WERI-Rb-1 (cell line): ENCODE data around the gene FOXO6.
A peak's percentile ranks its signal among the peaks of the same experiment; 100 is the strongest.

Experiments
- DNase-seq: peaks from one replicate; pipeline ENCODE4 v3.0.0-alpha.2; 2020
- H3K27ac ChIP-seq: fragments of 250-450 bp; sonication (Bioruptor Pico); 2 replicates; pipeline ENCODE4 v1.5.1; 2020; ENCODE audit warnings: mild to moderate bottlenecking, moderate library complexity
- H3K27me3 ChIP-seq: fragments of 250-450 bp; sonication (Bioruptor Pico); 2 replicates; pipeline ENCODE4 v1.5.1; 2021; ENCODE audit warnings: mild to moderate bottlenecking, low read depth, moderate library complexity; ENCODE audit not compliant: insufficient read depth, severe bottlenecking
- H3K36me3 ChIP-seq: fragments of 250-450 bp; sonication (Bioruptor Pico); 2 replicates; pipeline ENCODE4 v1.5.1; 2020; ENCODE audit warnings: mild to moderate bottlenecking, moderate library complexity
- H3K4me3 ChIP-seq: 2 replicates; pipeline ENCODE4 v1.5.1; 2011; ENCODE audit warnings: low read depth, mild to moderate bottlenecking, control low read depth, low read length
- H3K9me3 ChIP-seq: fragments of 250-450 bp; sonication (Bioruptor Pico); 2 replicates; pipeline ENCODE4 v1.5.1; 2021; ENCODE audit warnings: mild to moderate bottlenecking, moderate library complexity; ENCODE audit not compliant: severe bottlenecking
- CTCF ChIP-seq: IDR thresholded peaks from 2 replicates; pipeline ENCODE4 v1.5.1; 2011; ENCODE audit warnings: low read depth, mild to moderate bottlenecking, control low read depth, inconsistent platforms, low read length

The FOXO6 gene

GRCh38 chr1:41384579-41384978 lies 23.3 kb downstream of the FOXO6 start:
- H3K27ac ChIP-seq = no peak overlapping the region
- no peaks in the 10 kb centered on the region for H3K27me3 ChIP-seq
- H3K9me3 ChIP-seq = no peaks in the 10 kb centered on the region
- H3K4me3 ChIP-seq = no peak overlapping the region
- H3K36me3 ChIP-seq = peaks cover 24% of the 10 kb centered on the region
- DNase-seq = no peak
- no peak for TF ChIP-seq CTCF

GRCh38 chr1:41385398-41386195 lies 24.4 kb downstream of the FOXO6 start:
- Histone ChIP-seq H3K27ac (0 out of 2 replicates have a peak overlapping the region, but pooled peaks have one; percentile 11), H3K36me3 (peaks cover 21% of the 10 kb centered on the region), H3K27me3 (no peaks in the 10 kb centered on the region), H3K9me3 (no peaks in the 10 kb centered on the region), H3K4me3 (no peak overlapping the region)
- TF ChIP-seq CTCF = no peak
- DNase-seq = no peak

GRCh38 chr1:41386196-41386663 lies 25.0 kb downstream of the FOXO6 start:
- H3K27me3 ChIP-seq = no peaks in the 10 kb centered on the region
- peak overlapping the region; percentile 28; the same call in 1 of the 2 replicates for H3K27ac ChIP-seq
- DNase-seq = no peak
- TF ChIP-seq CTCF = no peak
- no peaks in the 10 kb centered on the region for H3K9me3 ChIP-seq
- H3K4me3 ChIP-seq = no peak overlapping the region
- H3K36me3 ChIP-seq = peaks cover 21% of the 10 kb centered on the region

GRCh38 chr1:41387667-41388091 lies 26.4 kb downstream of the FOXO6 start:
- no peak overlapping the region for H3K4me3 ChIP-seq
- no peaks in the 10 kb centered on the region for H3K9me3 ChIP-seq
- H3K27ac ChIP-seq = peak overlapping the region; percentile 18; the same call in 1 of the 2 replicates
- TF ChIP-seq CTCF = no peak
- H3K36me3 ChIP-seq = peaks cover 15% of the 10 kb centered on the region
- peak; percentile 86 for DNase-seq
- no peaks in the 10 kb centered on the region for H3K27me3 ChIP-seq

- no peak for TF ChIP-seq CTCF
- H3K27ac ChIP-seq = no peak overlapping the region
- no peak overlapping the region for H3K4me3 ChIP-seq
- peaks cover 10% of the 10 kb centered on the region for H3K36me3 ChIP-seq
- no peaks in the 10 kb centered on the region for H3K27me3 ChIP-seq
- no peak for DNase-seq
- no peaks in the 10 kb centered on the region for H3K9me3 ChIP-seq
Observed at GRCh38 chr1:41388510-41388909, 27.3 kb downstream of the FOXO6 start.

- no peak overlapping the region for H3K4me3 ChIP-seq
- H3K27ac ChIP-seq = no peak overlapping the region
- TF ChIP-seq CTCF = no peak
- H3K27me3 ChIP-seq = no peaks in the 10 kb centered on the region
- H3K36me3 ChIP-seq = peaks cover 5% of the 10 kb centered on the region
- no peak for DNase-seq
- H3K9me3 ChIP-seq = no peaks in the 10 kb centered on the region
Observed at GRCh38 chr1:41389009-41389408, 27.8 kb downstream of the FOXO6 start.
